ENCODE results near the gene HMCN2. TPM values are rescaled to one million over a fixed set of nuclear protein-coding genes. Genes with fewer than 3 reads are reported as not detected.

HMCN2 gene
- total RNA-seq, 1 experiment from 2014 or later: 8.6 TPM

GRCh38 chr9:130343445-130343918 lies 77.9 kb downstream of the HMCN2 start:
- no CpG with 5 or more reads among the region's 12 CpGs for WGBS (ENCODE audit: extremely low coverage, insufficient read length, low lambda C conversion rate)
- Histone ChIP-seq H2BK5ac (ENCODE audit: insufficient read length, low read length) (no peak overlapping the region), H3K27me3 (ENCODE audit: insufficient read depth, low read length) (no peaks in the 10 kb centered on the region), H4K20me1 (ENCODE audit: control insufficient read depth, insufficient read depth, insufficient read length) (no peaks in the 10 kb centered on the region), H3K18ac (ENCODE audit: insufficient read length, low read depth, low read length) (no peak overlapping the region), H3K9me3 (ENCODE audit: control insufficient read depth, low read depth, low read length) (no peaks in the 10 kb centered on the region), H3T11ph (ENCODE audit: low read length) (no peak overlapping the region), H3K4me2 (ENCODE audit: insufficient read depth, insufficient read length, low read length) (no peak overlapping the region), H3K14ac (ENCODE audit: insufficient read depth, low read length) (no peak overlapping the region), H2AFZ (ENCODE audit: low read length) (no peak overlapping the region), H3K23ac (ENCODE audit: insufficient read length, low read depth, low read length) (no peak overlapping the region), H3K79me2 (ENCODE audit: insufficient read depth, low read length) (no peaks in the 10 kb centered on the region), H2BK120ac (ENCODE audit: low read depth, low read length, poor library complexity, severe bottlenecking) (no peak overlapping the region), H4K8ac (replicated peaks; ENCODE audit: insufficient read length, low read depth, low read length) (no peak overlapping the region), H3K4ac (ENCODE audit: low read depth, low read length) (no peak overlapping the region), H3K79me1 (ENCODE audit: insufficient read depth, low read depth, low read length, poor library complexity, severe bottlenecking) (no peaks in the 10 kb centered on the region), H2BK12ac (ENCODE audit: insufficient read length, low read depth, low read length) (no peak overlapping the region), H4K91ac (ENCODE audit: insufficient read length, low read depth, low read length) (no peak overlapping the region), H3K56ac (ENCODE audit: insufficient read length, low read depth, low read length) (no peak overlapping the region), H3K9ac (ENCODE audit: extremely low read depth, insufficient read length, low read length) (no peak overlapping the region), H3K4me1 (ENCODE audit: insufficient read depth, low read length) (no peaks in the 10 kb centered on the region), H3K23me2 (ENCODE audit: insufficient read length, low read depth, low read length, poor library complexity, severe bottlenecking) (no peaks in the 10 kb centered on the region), H2BK20ac (ENCODE audit: low read depth, low read length, poor library complexity, severe bottlenecking) (no peak overlapping the region), H3K27ac (ENCODE audit: insufficient read length, low read depth, low read length) (no peak overlapping the region), H4K5ac (ENCODE audit: insufficient read length, low read depth, low read length) (no peak overlapping the region), H2AK5ac (ENCODE audit: insufficient read length, low read length) (no peak overlapping the region), H2BK15ac (ENCODE audit: low read depth, low read length) (no peak overlapping the region)
- Mint-ChIP-seq H3K27me3 (ENCODE audit: low read depth) (no peaks in the 10 kb centered on the region), H3K4me3 (no peak overlapping the region), H3K36me3 (ENCODE audit: insufficient read depth in 1 of 3, low read depth in 3 of 3) (no peaks in the 10 kb centered on the region), H3K4me1 (peaks cover 2 to 3% of the 10 kb centered on the region in 2 experiments; a peak in 3 of 4 replicates), H3K9me3 (no peaks in the 10 kb centered on the region), H3K27ac (no peak overlapping the region; a peak in 1 of 7 replicates)
- peak; percentile 79 for DNase-seq
- peak; percentile 91 for TF ChIP-seq CTCF (conservative IDR thresholded peaks at IDR 0.05)

Measured in H9 (cell line).